Measurements from ENCODE around the gene CTNNAL1. TPM values are rescaled to one million over a fixed set of nuclear protein-coding genes. Genes with fewer than 3 reads are reported as not detected.
"Not testable (repeated sequence)": the region's sequence is repeated elsewhere in the genome, so short reads cannot be mapped to it uniquely, and the experiment has no call there.

The CTNNAL1 gene
- total RNA-seq, 1 donor from 2014 or later: 63.4 TPM

DNA sequence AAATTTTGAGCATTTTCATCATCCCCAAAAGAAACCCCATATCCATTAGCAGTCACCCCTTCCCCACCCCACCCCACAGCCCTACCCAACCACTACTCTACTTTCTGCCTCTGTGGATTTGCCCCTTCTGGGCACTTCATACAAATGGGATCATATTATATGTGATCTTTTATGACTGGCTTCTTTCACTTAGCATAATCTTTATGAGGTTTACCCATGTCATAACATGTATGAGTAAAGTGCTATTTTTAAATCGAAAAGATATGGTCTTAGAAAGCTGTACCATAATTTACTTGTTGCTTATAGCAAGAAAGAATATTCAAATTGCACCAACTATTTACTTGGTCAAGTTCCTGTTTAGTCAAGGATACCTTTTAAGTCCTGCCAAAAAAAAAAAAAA is 92.1 kb downstream of the CTNNAL1 start:
- Histone ChIP-seq H3K4me3 (ENCODE audit: low read depth, low read length) (no peak overlapping the region), H3K36me3 (ENCODE audit: control insufficient read depth, insufficient read depth, low read length) (peaks cover 15% of the 10 kb centered on the region), H3K27me3 (ENCODE audit: control insufficient read depth, insufficient read depth, low read length) (no peaks in the 10 kb centered on the region)
- no peak for DNase-seq (ENCODE audit: low read depth)
- no peak for FAIRE-seq
- TF ChIP-seq, protein P1, sequence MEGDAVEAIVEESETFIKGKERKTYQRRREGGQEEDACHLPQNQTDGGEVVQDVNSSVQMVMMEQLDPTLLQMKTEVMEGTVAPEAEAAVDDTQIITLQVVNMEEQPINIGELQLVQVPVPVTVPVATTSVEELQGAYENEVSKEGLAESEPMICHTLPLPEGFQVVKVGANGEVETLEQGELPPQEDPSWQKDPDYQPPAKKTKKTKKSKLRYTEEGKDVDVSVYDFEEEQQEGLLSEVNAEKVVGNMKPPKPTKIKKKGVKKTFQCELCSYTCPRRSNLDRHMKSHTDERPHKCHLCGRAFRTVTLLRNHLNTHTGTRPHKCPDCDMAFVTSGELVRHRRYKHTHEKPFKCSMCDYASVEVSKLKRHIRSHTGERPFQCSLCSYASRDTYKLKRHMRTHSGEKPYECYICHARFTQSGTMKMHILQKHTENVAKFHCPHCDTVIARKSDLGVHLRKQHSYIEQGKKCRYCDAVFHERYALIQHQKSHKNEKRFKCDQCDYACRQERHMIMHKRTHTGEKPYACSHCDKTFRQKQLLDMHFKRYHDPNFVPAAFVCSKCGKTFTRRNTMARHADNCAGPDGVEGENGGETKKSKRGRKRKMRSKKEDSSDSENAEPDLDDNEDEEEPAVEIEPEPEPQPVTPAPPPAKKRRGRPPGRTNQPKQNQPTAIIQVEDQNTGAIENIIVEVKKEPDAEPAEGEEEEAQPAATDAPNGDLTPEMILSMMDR (IDR thresholded peaks at IDR 0.05; ENCODE audit: insufficient read depth, low read length, severe bottlenecking): no peak

DNA sequence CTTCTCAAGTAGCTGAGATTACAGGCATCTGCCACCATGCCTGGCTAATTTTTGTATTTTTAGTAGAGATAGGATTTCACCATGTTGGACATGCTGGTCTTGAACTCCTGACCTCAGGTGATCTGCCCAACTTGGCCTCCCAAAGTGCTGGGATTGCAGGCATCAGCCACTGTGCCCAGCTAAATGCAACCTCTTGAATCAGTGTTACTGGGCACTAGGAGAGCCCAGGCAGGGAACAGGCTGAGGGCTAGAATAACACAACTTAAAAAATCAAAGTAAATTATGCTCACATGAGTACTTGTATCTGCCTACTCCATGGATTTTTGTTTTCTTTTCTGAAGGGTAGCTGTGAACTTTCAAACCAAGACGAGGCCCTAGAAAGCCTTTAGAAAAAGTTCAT is 92.9 kb downstream of the CTNNAL1 start:
- not testable (repeated sequence) for H3K4me3 ChIP-seq (ENCODE audit: low read depth, low read length); H3K27me3 ChIP-seq (ENCODE audit: control insufficient read depth, insufficient read depth, low read length); DNase-seq (ENCODE audit: low read depth); FAIRE-seq
- H3K36me3 ChIP-seq (ENCODE audit: control insufficient read depth, insufficient read depth, low read length): peaks cover 17% of the 10 kb centered on the region

DNA sequence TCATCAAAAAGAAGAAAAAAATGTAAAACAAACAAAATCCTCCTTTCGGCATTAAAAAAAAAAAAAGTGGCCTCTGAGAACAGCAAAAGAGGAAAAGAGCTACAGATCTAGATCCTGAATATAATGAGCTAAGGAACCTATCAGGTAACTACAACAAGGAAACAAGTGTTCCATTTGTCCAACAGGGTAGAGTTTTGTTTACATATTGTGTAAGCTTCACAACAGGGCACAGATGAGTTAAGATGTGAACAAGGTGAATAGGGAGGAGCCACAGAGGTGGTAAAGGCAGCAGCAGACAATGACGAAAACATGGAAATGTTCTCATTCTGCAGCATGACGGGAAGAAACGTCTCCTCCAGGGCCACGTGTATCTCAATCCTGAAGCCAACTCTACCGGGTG is 93.8 kb downstream of the CTNNAL1 start:
- Histone ChIP-seq H3K4me3 (ENCODE audit: low read depth, low read length) (no peak overlapping the region), H3K27me3 (ENCODE audit: control insufficient read depth, insufficient read depth, low read length) (no peaks in the 10 kb centered on the region), H3K36me3 (ENCODE audit: control insufficient read depth, insufficient read depth, low read length) (peaks cover 17% of the 10 kb centered on the region)
- DNase-seq (ENCODE audit: low read depth) (peak; percentile 29), FAIRE-seq (no peak)
- TF ChIP-seq, protein P1 (IDR thresholded peaks at IDR 0.05; ENCODE audit: insufficient read depth, low read length, severe bottlenecking): no peak

DNA sequence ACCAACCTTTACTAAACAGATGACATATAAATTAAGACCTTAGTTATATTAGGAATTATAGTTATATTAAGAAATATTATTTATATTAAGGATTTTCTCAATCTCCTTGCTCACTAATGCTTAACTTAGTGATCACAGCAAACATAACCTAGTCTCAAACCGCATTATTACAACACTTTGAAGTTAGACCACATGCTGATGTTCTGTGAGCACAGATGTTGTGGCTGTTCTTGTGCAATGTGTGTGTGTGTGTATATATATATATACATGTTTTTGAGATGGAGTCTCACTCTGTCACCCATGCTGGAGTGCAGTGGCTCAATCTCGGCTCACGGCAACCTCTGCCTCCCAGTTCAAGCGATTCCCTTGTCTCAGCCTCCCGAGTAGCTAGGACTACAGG is 99.9 kb downstream of the CTNNAL1 start:
- FAIRE-seq (no peak), DNase-seq (ENCODE audit: low read depth) (no peak)
- H3K4me3 ChIP-seq (ENCODE audit: low read depth, low read length): no peak overlapping the region
- no peaks in the 10 kb centered on the region for H3K27me3 ChIP-seq (ENCODE audit: control insufficient read depth, insufficient read depth, low read length)
- H3K36me3 ChIP-seq (ENCODE audit: control insufficient read depth, insufficient read depth, low read length): peaks cover 26% of the 10 kb centered on the region
- TF ChIP-seq, protein P1 (IDR thresholded peaks at IDR 0.05; ENCODE audit: insufficient read depth, low read length, severe bottlenecking): no peak

DNA sequence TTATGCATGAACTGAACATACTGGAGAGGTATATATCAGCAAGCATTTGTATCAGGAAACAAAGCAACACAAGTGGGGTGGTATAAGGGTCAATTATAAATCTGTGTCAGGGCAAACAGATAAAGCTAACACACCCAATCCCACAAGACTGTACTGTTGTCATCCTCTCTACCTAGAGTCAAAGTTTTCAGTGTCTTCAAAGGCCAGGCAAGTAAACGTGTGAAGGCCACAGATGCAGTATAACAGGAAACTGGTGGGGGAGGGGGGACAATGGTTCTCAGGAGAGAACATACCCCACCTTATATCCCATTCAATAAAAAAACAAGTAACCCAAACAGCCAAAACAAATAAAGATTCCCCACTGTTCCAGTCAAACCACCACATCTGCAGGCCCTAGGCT is 101.5 kb downstream of the CTNNAL1 start:
- peaks cover 28% of the 10 kb centered on the region for H3K36me3 ChIP-seq (ENCODE audit: control insufficient read depth, insufficient read depth, low read length)
- TF ChIP-seq, protein P1 (IDR thresholded peaks at IDR 0.05; ENCODE audit: insufficient read depth, low read length, severe bottlenecking): no peak
- no peaks in the 10 kb centered on the region for H3K27me3 ChIP-seq (ENCODE audit: control insufficient read depth, insufficient read depth, low read length)
- H3K4me3 ChIP-seq (ENCODE audit: low read depth, low read length): no peak overlapping the region
- FAIRE-seq (no peak), DNase-seq (ENCODE audit: low read depth) (no peak)

DNA sequence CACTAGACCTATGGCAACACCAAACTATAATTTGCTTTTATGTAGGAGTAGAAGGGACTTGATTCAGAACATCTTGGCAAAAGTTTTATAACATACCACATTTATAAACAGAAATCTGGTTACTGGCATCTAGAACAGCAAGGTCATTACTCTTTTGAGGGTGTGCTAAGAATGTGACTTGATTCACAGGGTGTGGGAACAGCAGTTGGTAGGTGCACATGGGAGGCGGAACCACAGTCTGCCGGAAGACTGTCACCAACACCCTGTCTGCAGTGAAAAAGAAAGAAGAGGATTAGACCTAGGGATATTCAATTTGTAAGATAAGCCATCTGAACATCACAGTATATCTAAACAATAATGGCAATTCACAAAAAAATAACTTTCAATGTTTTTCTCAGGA is 102.4 kb downstream of the CTNNAL1 start:
- Histone ChIP-seq H3K27me3 (ENCODE audit: control insufficient read depth, insufficient read depth, low read length) (no peaks in the 10 kb centered on the region), H3K36me3 (ENCODE audit: control insufficient read depth, insufficient read depth, low read length) (peaks cover 30% of the 10 kb centered on the region), H3K4me3 (ENCODE audit: low read depth, low read length) (no peak overlapping the region)
- TF ChIP-seq, protein P1 (IDR thresholded peaks at IDR 0.05; ENCODE audit: insufficient read depth, low read length, severe bottlenecking): no peak
- DNase-seq (ENCODE audit: low read depth): no peak
- no peak for FAIRE-seq

Data from bronchial epithelial cell (primary cell).